Right atrium auricular region (tissue), 2 donors: ENCODE results near the gene EFCAB6. TPM values are rescaled to one million over a fixed set of nuclear protein-coding genes. Genes with fewer than 3 reads are reported as not detected.
"Not testable (repeated sequence)": the region's sequence is repeated elsewhere in the genome, so short reads cannot be mapped to it uniquely, and the experiment has no call there.

ENCODE experiments used
- DNase-seq: peaks from one replicate; pipeline ENCODE4 v3.0.0-alpha.2; 2019; ENCODE audit warnings: low spot score
- H3K27ac ChIP-seq, 2 donors: fragments of 200-600 bp; sonication (generic); 1 replicate in 1 of 2; 2 replicates in 1 of 2; pipeline ENCODE4 v1.5.1; 2016 to 2019
- H3K27me3 ChIP-seq, 2 donors: fragments of 200-600 bp; sonication (generic); one replicate each; pipeline versions ENCODE4 v1.5.1 to v1.6.0; 2017 to 2019
- H3K36me3 ChIP-seq: fragments of 200-600 bp; sonication (generic); one replicate; pipeline ENCODE4 v1.5.1; 2016
- H3K4me1 ChIP-seq, 2 donors: fragments of 200-600 bp; sonication (generic); one replicate each; pipeline versions ENCODE4 v1.5.1 to v1.6.0; 2017 to 2019
- H3K4me3 ChIP-seq, 2 donors: fragments of 200-600 bp; sonication (generic); 1 replicate in 1 of 2; 2 replicates in 1 of 2; pipeline ENCODE4 v1.5.1; 2017 to 2019; ENCODE audit warnings: mild to moderate bottlenecking in 1 of 2, moderate library complexity in 1 of 2
- H3K9me3 ChIP-seq, 2 donors: fragments of 200-600 bp; sonication (generic); one replicate each; pipeline ENCODE4 v1.5.1; 2019
- total RNA-seq, 2 donors: library from RNA; depleted of rRNA; stranded (reverse); fragments of >200 nt; gene quantifications; one replicate each; pipeline ENCODE4 v1.1.0, GENCODE V29; 2016
- TF ChIP-seq, protein P1 (sequence below), 2 donors: fragments of 200-600 bp; sonication (generic); IDR thresholded peaks; one replicate each; pipeline ENCODE4 v1.5.1; 2019; ENCODE audit warnings: antibody characterized with exemption in 2 of 2

The EFCAB6 gene
- total RNA-seq, 2 donors from 2014 or later: 1.5 TPM

DNA sequence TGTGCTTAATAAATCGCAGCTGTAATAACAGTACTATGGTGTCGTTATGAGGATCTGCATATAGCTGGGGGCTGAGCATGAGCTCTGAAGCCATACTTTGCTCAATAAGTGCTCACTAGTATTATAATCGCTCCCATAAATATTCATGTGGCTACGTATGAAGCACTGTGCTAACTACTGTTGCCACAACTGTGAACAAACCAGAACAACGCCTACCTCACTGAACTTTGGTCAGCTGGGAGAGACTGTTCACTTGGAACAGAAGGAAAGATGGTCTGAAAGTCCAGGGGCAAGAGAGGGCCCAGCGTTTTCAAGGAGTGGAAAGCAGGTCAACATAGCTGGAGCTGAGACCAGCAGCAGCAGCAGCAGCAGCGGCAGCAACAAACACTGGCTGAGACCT lies 141.6 kb downstream of the EFCAB6 start:
- H3K9me3 ChIP-seq: no peaks in the 10 kb centered on the region
- no peak for DNase-seq
- no peaks in the 10 kb centered on the region for H3K4me1 ChIP-seq
- H3K4me3 ChIP-seq: no peak overlapping the region
- H3K27me3 ChIP-seq: no peaks in the 10 kb centered on the region
- no peaks in the 10 kb centered on the region for H3K36me3 ChIP-seq
- TF ChIP-seq, protein P1, sequence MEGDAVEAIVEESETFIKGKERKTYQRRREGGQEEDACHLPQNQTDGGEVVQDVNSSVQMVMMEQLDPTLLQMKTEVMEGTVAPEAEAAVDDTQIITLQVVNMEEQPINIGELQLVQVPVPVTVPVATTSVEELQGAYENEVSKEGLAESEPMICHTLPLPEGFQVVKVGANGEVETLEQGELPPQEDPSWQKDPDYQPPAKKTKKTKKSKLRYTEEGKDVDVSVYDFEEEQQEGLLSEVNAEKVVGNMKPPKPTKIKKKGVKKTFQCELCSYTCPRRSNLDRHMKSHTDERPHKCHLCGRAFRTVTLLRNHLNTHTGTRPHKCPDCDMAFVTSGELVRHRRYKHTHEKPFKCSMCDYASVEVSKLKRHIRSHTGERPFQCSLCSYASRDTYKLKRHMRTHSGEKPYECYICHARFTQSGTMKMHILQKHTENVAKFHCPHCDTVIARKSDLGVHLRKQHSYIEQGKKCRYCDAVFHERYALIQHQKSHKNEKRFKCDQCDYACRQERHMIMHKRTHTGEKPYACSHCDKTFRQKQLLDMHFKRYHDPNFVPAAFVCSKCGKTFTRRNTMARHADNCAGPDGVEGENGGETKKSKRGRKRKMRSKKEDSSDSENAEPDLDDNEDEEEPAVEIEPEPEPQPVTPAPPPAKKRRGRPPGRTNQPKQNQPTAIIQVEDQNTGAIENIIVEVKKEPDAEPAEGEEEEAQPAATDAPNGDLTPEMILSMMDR (IDR thresholded peaks at IDR 0.05): no peak
- H3K27ac ChIP-seq: no peak overlapping the region

DNA sequence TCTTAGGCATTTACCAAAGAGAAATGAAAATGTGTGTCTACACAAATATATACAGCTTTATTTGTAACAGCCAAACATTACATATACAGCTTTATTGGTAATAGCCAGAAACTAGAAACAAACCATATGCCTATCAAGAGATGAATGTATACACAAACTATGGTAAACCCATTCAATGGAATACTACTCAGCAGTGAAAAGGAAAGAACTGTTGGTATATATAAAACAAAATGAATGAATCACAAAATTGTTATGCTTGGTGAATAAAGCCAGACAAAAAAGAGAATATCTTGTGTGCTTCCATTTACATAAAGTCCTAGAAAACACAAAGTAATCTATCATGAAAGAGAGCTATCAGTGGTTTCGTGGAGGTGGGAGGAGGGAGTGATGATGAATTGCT lies 142.9 kb downstream of the EFCAB6 start:
- H3K9me3 ChIP-seq: no peaks in the 10 kb centered on the region
- no peaks in the 10 kb centered on the region for H3K36me3 ChIP-seq
- H3K4me1 ChIP-seq: no peaks in the 10 kb centered on the region
- H3K27ac ChIP-seq: no peak overlapping the region
- TF ChIP-seq, protein P1 (IDR thresholded peaks at IDR 0.05): no peak
- no peak overlapping the region for H3K4me3 ChIP-seq
- no peak for DNase-seq
- no peaks in the 10 kb centered on the region for H3K27me3 ChIP-seq

DNA sequence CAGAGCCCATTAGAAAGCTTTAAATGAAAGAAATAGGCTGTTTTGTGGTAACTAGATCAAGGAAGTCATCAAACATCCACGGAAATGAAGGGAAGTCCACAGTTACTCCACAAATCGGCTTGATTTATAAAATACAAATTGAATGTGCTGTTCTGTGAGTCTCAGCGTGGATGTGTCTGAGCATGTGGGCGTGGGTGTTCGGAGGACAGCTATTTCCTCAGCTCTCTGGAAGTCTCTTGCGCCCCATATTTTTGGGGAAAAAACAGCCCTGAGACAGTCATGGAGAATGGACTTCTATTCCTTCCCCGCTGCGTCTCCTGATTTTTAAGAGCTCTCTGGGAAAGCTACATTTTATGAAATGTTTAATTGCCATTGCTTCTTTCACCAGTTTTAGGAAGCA lies 144.4 kb downstream of the EFCAB6 start:
- no peak overlapping the region for H3K27ac ChIP-seq
- H3K36me3 ChIP-seq: no peaks in the 10 kb centered on the region
- H3K9me3 ChIP-seq: no peaks in the 10 kb centered on the region

DNA sequence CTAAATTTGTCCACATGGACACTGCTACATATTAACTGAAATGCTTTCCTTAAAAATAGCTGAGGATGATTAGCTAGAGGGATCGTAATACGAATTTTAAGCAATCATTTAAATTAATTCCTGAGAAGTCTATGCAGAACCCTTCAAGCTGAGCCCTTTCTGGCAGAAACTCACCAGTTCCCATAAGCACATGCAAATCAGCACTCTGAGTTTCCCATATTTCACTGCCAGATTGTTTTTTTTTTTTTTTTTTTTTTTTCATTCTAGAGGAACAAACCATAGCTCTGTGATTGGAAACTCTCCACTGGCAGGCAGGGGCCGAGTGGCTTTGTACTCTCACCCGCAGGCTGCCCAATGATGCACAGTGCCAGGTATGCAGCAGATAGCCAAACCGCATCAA lies 145.6 kb downstream of the EFCAB6 start:
- Histone ChIP-seq H3K4me3 (no peak overlapping the region), H3K27me3 (no peaks in the 10 kb centered on the region), H3K36me3 (no peaks in the 10 kb centered on the region), H3K9me3 (no peaks in the 10 kb centered on the region), H3K27ac (no peak overlapping the region), H3K4me1 (no peaks in the 10 kb centered on the region)
- no peak for DNase-seq
- TF ChIP-seq, protein P1 (IDR thresholded peaks at IDR 0.05): no peak

More for the DNA sequence above, 144.4 kb downstream of the EFCAB6 start:
- Histone ChIP-seq H3K27me3 (no peaks in the 10 kb centered on the region), H3K4me1 (no peaks in the 10 kb centered on the region), H3K4me3 (no peak overlapping the region)
- TF ChIP-seq, protein P1 (IDR thresholded peaks at IDR 0.05): no peak
- DNase-seq: no peak

DNA sequence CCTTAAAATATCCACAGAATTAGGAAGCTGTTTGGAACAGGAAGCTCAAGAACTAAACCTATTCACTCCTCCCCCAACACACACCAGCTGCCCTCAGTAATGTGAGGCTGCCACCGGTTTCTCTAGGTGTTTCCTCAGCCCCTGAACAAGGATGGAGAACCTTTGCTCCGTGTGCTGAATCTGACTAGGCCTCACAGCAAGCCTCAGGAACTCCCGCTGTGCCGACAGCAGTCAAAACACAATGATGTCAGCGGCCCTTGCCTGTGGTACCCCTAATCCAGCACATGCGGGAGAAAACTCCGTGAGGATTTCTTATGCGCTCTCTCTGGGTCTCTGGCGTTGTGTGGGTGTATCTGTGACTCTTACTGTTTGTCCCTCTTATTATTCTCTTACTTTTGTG lies 153.3 kb downstream of the EFCAB6 start:
- Histone ChIP-seq H3K4me3 (no peak overlapping the region), H3K4me1 (no peaks in the 10 kb centered on the region), H3K27ac (no peak overlapping the region), H3K36me3 (no peaks in the 10 kb centered on the region), H3K9me3 (no peaks in the 10 kb centered on the region), H3K27me3 (no peaks in the 10 kb centered on the region)
- no peak for DNase-seq
- TF ChIP-seq, protein P1 (IDR thresholded peaks at IDR 0.05): no peak

DNA sequence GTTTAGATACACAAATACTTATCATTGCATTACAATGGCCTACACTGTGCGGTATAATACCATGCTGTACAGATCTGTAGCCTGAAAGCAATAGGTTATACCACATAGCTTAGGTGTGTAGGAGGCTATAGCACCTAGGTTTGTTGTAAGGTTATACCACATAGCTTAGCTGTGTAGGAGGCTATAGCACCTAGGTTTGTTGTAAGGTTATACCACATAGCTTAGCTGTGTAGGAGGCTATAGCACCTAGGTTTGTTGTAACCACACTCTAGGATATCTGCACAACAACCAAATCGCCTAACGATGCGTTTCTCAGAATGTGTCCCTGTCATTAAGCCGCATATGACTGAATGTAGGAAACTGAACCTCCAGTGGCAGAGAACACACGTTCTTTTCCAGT lies 155.5 kb downstream of the EFCAB6 start:
- not testable (repeated sequence) for H3K36me3 ChIP-seq, H3K4me1 ChIP-seq, H3K4me3 ChIP-seq, H3K27me3 ChIP-seq, DNase-seq, H3K27ac ChIP-seq
- H3K9me3 ChIP-seq: peaks cover 0 to 11% of the 10 kb centered on the region in 2 donors
